Testis (tissue), 2 donors: Measurements from ENCODE around the gene OSR1.

Experiments
- CTCF ChIP-seq, 3 experiments: fragments of 450-650 bp in 2 of 3; fragments of 200-600 bp in 1 of 3; sonication (generic) in 1 of 3; IDR thresholded peaks; one replicate each; pipeline ENCODE4 v1.5.1; 2016 to 2019; ENCODE audit warnings: antibody characterized with exemption in 3 of 3, mild to moderate bottlenecking in 2 of 3, moderate library complexity in 1 of 3
- POLR2A ChIP-seq: fragments of 450-650 bp; IDR thresholded peaks from one replicate; pipeline ENCODE4 v1.6.1; 2017; ENCODE audit warnings: antibody characterized with exemption, mild to moderate bottlenecking, moderate library complexity

- TF ChIP-seq CTCF (IDR thresholded peaks at IDR 0.05), result no peak
- TF ChIP-seq POLR2A, result no peak
Observed at GRCh38 chr2:19331450-19331849, 27.0 kb downstream of the OSR1 start.
